DOHH2 (cell line): ENCODE data around the gene ARL5A.

ENCODE experiments used
- H3F3A ChIP-seq: fragments of 200-600 bp; sonication (generic), shearing (Covaris generic); 2 replicates; pipeline ENCODE4 v1.6.0; 2016; ENCODE audit warnings: antibody characterized with exemption, mild to moderate bottlenecking; ENCODE audit not compliant: control insufficient read depth, insufficient read depth
- H3K27ac ChIP-seq: fragments of 200-600 bp; sonication (generic); 2 replicates; pipeline ENCODE4 v1.5.1; 2014; ENCODE audit warnings: low read depth, mild to moderate bottlenecking, low read length, moderate library complexity
- H3K27me3 ChIP-seq: fragments of 200-600 bp; sonication (generic); 2 replicates; pipeline ENCODE4 v1.6.1; 2014; ENCODE audit warnings: mild to moderate bottlenecking, low read length, mixed read lengths; ENCODE audit not compliant: control insufficient read depth
- H3K36me3 ChIP-seq: fragments of 200-600 bp; sonication (generic); 2 replicates; pipeline ENCODE4 v1.6.1; 2014; ENCODE audit warnings: mild to moderate bottlenecking, low read length, moderate library complexity, mixed read lengths; ENCODE audit not compliant: control insufficient read depth
- H3K4me1 ChIP-seq: fragments of 200-600 bp; sonication (generic); 2 replicates; pipeline ENCODE4 v1.6.1; 2014; ENCODE audit warnings: mild to moderate bottlenecking, low read length, mixed read lengths; ENCODE audit not compliant: control insufficient read depth
- H3K4me2 ChIP-seq: fragments of 200-600 bp; sonication (generic); 2 replicates; pipeline ENCODE4 v1.6.0; 2014; ENCODE audit warnings: mild to moderate bottlenecking, low read length, moderate library complexity
- H3K4me3 ChIP-seq: fragments of 200-600 bp; sonication (generic); 2 replicates; pipeline ENCODE4 v1.5.1; 2014; ENCODE audit warnings: mild to moderate bottlenecking, low read length, mixed read lengths
- H3K79me2 ChIP-seq: fragments of 200-600 bp; sonication (generic); 2 replicates; pipeline ENCODE4 v1.6.1; 2014; ENCODE audit warnings: mild to moderate bottlenecking, low read length, mixed read lengths; ENCODE audit not compliant: control insufficient read depth
- H3K9me2 ChIP-seq: fragments of 200-600 bp; sonication (generic); replicated peaks from 2 replicates; pipeline ENCODE4 v1.6.1; 2014; ENCODE audit warnings: mild to moderate bottlenecking, low read length, mixed read lengths; ENCODE audit not compliant: control insufficient read depth
- H3K9me3 ChIP-seq: fragments of 200-600 bp; sonication (generic); 2 replicates; pipeline ENCODE4 v1.6.1; 2014; ENCODE audit warnings: antibody characterized with exemption, low read length, mixed read lengths; ENCODE audit not compliant: control insufficient read depth, insufficient read depth
- H4K20me1 ChIP-seq: fragments of 200-600 bp; sonication (generic); 2 replicates; pipeline ENCODE4 v1.6.0; 2014; ENCODE audit warnings: low read depth, mild to moderate bottlenecking, antibody characterized with exemption, low read length, moderate library complexity; ENCODE audit not compliant: control insufficient read depth, insufficient read depth
- CTCF ChIP-seq: fragments of 200-600 bp; sonication (generic); IDR thresholded peaks from one replicate; pipeline ENCODE4 v1.5.1; 2014; ENCODE audit warnings: antibody characterized with exemption, mild to moderate bottlenecking, low read depth, low read length; ENCODE audit not compliant: poor library complexity, severe bottlenecking
- EZH2phosphoT487 ChIP-seq: fragments of 200-600 bp; sonication (generic); IDR thresholded peaks from 2 replicates; pipeline ENCODE4 v1.6.1; 2017; ENCODE audit warnings: borderline replicate concordance, mild to moderate bottlenecking, antibody characterized with exemption, low read length, moderate library complexity, mixed read lengths

Gene ARL5A

GRCh38 chr2:151816843-151817242 is 11.4 kb downstream of the ARL5A start:
- Histone ChIP-seq H3K4me3 (no peak overlapping the region), H3K9me2 (no peaks in the 10 kb centered on the region), H3F3A (no peaks in the 10 kb centered on the region), H3K27ac (no peak overlapping the region), H3K4me2 (no peak overlapping the region), H3K27me3 (no peaks in the 10 kb centered on the region), H3K4me1 (no peaks in the 10 kb centered on the region), H3K36me3 (peaks cover 60% of the 10 kb centered on the region), H3K9me3 (no peaks in the 10 kb centered on the region), H4K20me1 (0 out of 2 replicates have a peak, but pooled peaks cover 4% of the 10 kb centered on the region), H3K79me2 (peaks cover 66% of the 10 kb centered on the region)
- no peak for TF ChIP-seq EZH2phosphoT487
- TF ChIP-seq CTCF, result no peak

GRCh38 chr2:151815821-151816489 is 12.3 kb downstream of the ARL5A start:
- Histone ChIP-seq H3K4me3 (no peak overlapping the region), H3K27ac (no peak overlapping the region), H3K4me2 (no peak overlapping the region), H3K36me3 (peaks cover 66% of the 10 kb centered on the region), H4K20me1 (0 out of 2 replicates have a peak, but pooled peaks cover 4% of the 10 kb centered on the region), H3K79me2 (peaks cover 59% of the 10 kb centered on the region), H3K9me2 (no peaks in the 10 kb centered on the region), H3K4me1 (no peaks in the 10 kb centered on the region), H3K9me3 (no peaks in the 10 kb centered on the region), H3K27me3 (no peaks in the 10 kb centered on the region), H3F3A (no peaks in the 10 kb centered on the region)
- no peak for TF ChIP-seq EZH2phosphoT487

GRCh38 chr2:151810489-151810888 is 17.7 kb downstream of the ARL5A start:
- Histone ChIP-seq H3K4me2 (no peak overlapping the region), H3F3A (peaks cover 4% of the 10 kb centered on the region; the same call in 1 of the 2 replicates), H3K27me3 (no peaks in the 10 kb centered on the region), H3K36me3 (peaks cover 75% of the 10 kb centered on the region), H3K4me1 (no peaks in the 10 kb centered on the region), H3K9me3 (no peaks in the 10 kb centered on the region), H3K27ac (no peak overlapping the region), H3K9me2 (no peaks in the 10 kb centered on the region), H3K4me3 (no peak overlapping the region), H4K20me1 (no peaks in the 10 kb centered on the region), H3K79me2 (peaks cover 9% of the 10 kb centered on the region)
- TF ChIP-seq EZH2phosphoT487 (no peak), CTCF (no peak)

GRCh38 chr2:151809073-151809383 is 19.2 kb downstream of the ARL5A start:
- TF ChIP-seq CTCF (no peak), EZH2phosphoT487 (no peak)
- H3K9me3 ChIP-seq, result no peaks in the 10 kb centered on the region
- H3K36me3 ChIP-seq, result peaks cover 78% of the 10 kb centered on the region

More at GRCh38 chr2:151809073-151809383, 19.2 kb downstream of the ARL5A start:
- Histone ChIP-seq H3K4me1 (no peaks in the 10 kb centered on the region), H3F3A (peaks cover 4% of the 10 kb centered on the region; the same call in 1 of the 2 replicates), H3K27me3 (no peaks in the 10 kb centered on the region), H3K9me2 (no peaks in the 10 kb centered on the region), H3K79me2 (peaks cover 5% of the 10 kb centered on the region), H3K4me3 (no peak overlapping the region), H3K4me2 (no peak overlapping the region), H3K27ac (no peak overlapping the region), H4K20me1 (no peaks in the 10 kb centered on the region)
